HG03342 (cell line): ENCODE data around the gene NANS.
A peak's percentile ranks its signal among the peaks of the same experiment; 100 is the strongest.
"Not testable (repeated sequence)": the region's sequence is repeated elsewhere in the genome, so short reads cannot be mapped to it uniquely, and the experiment has no call there.

Source experiments
- ATAC-seq: cut with Tn5 transposase; IDR thresholded peaks from one replicate; pipeline ENCODE4 v1.9.1; 2021; ENCODE audit warnings: mild to moderate bottlenecking, moderate library complexity; ENCODE audit not compliant: unreplicated experiment

Gene NANS

GRCh38 chr9:98099346-98099745 lies 42.8 kb downstream of the NANS start:
- no peak for ATAC-seq

DNA sequence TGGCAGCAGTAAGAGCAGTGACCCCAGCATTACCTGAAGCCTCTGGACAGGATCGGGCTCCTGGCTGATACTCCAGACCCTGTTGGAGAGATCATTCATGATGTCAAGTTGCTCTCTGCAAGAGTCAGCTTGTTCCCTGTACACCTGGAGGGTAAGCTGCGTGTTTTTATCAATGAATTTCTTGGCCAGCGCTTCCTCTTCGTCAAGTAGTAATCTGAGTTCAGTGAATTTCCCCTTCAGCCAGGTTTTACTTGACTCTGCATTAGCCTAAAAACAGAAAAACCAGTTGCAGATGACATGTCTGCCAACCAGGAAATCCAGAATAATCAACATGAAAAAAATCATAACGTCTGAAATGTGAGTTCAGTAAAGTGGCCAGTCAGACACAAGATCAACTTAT lies 43.4 kb downstream of the NANS start:
- no peak for ATAC-seq

DNA sequence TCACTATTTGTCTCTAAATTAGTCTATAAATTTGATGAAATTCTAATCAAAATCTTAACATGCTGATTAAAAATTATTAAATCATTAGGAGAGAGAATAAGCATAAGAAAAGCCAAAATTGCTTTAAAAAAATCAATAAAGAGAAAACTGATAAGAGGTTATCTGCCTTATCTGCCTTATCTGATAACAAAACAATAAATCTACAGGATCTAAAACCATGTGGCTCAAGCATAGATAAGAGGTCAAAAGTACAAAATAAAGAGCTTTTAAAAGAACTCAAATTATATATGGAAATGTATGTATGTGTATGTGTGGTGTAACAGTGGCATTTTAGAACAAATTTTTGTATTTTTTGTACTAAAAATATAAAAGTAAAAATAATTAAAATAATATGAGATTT lies 43.9 kb downstream of the NANS start:
- no peak for ATAC-seq

- no peak for ATAC-seq
These were observed 44.9 kb downstream of the NANS start for GRCh38 chr9:98101416-98101815.

DNA sequence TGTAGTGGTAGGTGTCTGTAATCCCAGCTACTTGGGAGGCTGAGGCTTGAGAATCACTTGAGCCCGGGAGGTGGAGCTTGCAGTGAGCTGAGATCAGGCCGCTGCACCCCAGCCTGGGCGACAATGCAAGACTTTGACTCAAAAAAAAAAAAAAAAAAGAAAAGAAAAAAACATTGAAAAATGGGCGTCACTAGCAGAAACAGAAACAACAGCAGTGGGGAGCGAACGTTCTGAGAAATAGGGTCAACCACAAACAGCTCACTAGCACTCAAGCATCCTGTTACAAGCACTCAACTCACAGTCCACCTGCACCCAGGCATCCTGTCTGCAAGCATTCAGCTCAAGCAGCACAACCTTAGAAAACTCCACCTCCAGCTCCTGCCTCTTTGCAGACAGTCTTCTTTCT lies 45.3 kb downstream of the NANS start:
- ATAC-seq = peak; percentile 96

- no peak for ATAC-seq
These were observed 47.9 kb downstream of the NANS start for GRCh38 chr9:98104445-98104881.

DNA sequence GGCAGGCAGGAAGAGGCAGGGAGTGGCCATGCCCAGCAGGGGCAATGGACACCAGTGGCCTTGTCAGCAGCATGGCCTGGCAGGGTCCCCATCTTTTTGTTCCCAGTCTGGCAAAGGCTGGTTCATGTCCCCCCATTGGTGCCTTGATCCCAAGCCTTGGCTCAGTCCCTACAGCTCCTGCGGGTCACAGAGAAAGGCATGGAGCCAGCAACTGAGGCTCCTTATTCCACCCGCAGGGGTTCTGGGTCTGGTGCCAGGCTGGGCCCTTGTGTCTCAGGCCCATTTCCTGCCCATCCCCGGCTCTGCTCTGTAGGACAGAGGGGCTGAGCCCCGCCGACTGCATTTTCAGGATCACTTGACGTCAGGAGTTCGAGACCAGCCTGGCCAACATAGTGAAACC lies 48.5 kb downstream of the NANS start:
- no peak for ATAC-seq

GRCh38 chr9:98107926-98108325 lies 51.4 kb downstream of the NANS start:
- peak; percentile 13 for ATAC-seq

- ATAC-seq = peak; percentile 75
These were observed 52.0 kb downstream of the NANS start for GRCh38 chr9:98108531-98109031.

- no peak for ATAC-seq
These were observed 52.5 kb downstream of the NANS start for GRCh38 chr9:98109052-98109451.

DNA sequence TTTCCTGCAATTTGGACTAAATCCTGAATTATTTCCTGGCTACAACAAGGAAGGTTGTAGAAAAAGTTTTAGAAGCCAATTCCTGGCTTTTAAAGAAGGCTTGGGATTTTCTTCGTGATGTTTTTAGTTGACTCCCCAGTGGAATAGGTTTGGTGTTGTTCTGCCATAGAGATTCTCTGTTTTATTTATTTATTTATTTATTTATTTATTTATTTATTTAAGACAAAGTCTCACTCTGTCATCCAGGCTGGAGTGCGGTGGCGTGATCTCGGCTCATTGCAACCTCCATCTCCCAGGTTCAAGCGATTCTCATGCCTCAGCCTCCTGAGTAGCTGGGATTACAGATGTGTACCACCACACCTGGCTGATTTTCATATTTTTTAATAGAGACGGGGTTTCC lies 60.6 kb downstream of the NANS start:
- ATAC-seq = not testable (repeated sequence)

DNA sequence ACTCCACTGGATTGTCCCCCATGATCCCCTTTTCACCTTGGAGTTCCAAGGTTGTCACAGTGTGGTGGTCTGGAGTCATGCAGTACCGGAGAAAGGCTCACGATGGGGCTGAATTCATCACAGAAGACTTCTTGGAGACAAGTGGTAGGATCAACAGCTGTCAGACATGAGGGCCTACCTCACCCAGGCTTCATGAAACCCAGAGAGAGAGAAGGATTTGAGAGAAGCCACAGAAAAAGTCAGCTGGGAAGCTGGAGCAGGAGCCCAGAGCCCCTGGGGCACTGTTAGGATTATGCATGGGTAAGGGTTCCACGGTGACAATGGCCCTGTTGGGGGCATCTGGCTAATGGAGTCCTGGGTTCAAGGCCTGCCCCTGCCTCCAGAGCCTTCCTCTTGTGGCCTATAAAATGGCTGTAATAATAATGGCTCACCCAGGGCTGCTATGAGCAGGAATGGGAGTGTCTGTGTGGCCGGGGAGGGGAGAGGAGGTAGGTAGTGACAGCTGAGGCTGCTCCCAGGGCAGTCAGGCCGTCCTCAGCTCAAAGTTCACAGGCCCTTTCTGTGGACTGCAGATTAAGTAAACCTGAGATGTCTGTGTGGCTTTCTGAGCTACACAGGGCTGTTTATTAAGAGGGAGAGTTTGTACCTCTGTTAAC lies 61.6 kb downstream of the NANS start:
- peak; percentile 41 for ATAC-seq

- peak; percentile 61 for ATAC-seq
These were observed 62.4 kb downstream of the NANS start, which contains the start of gene TRIM14 for GRCh38 chr9:98118640-98119601. Gene TRIM14, minus strand, starts transcription at chr9:98119222. Its CDS starts 34 bp downstream, at chr9:98119188.

DNA sequence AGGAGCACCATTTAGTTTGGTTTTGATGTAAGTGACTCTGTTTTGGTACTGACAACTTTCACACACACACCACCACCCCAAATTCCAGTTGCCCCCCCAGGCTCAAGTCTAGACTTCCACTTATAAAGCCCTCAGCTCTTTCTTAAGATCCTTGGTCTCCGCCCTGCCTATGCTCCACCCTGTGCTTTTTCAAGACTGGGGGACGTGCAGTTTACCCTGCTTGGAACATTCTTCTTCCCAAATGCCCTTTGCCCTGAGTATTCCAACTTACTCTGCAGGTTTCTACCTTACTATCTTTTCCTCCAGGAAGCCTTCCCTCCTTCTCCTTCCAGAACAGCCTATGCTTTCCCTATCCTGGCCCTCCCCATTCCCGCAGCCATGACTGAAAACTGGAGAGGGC lies 63.9 kb downstream of the NANS start:
- no peak for ATAC-seq

GRCh38 chr9:98121058-98121457 lies 64.5 kb downstream of the NANS start:
- ATAC-seq = no peak

DNA sequence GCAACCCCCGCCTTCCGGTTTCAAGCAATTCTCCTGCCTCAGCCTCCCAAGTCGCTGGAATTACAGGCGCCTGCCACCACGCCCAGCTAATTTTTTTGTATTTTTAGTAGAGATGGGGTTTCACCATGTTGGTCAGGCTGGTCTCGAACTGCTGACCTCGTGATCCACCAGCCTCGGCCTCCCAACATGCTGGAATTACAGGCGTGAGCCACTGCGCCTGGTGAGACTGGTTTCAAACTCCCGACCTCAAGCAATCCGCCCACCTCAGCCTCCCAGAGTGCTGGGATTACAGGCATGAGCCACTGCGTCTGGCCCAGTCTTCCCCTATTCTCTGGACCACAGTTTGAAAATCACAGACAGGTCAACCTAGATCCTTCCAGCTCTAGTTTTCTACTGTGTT lies 67.6 kb downstream of the NANS start:
- not testable (repeated sequence) for ATAC-seq

- ATAC-seq = no peak
These were observed 68.3 kb downstream of the NANS start for GRCh38 chr9:98124637-98125426.

DNA sequence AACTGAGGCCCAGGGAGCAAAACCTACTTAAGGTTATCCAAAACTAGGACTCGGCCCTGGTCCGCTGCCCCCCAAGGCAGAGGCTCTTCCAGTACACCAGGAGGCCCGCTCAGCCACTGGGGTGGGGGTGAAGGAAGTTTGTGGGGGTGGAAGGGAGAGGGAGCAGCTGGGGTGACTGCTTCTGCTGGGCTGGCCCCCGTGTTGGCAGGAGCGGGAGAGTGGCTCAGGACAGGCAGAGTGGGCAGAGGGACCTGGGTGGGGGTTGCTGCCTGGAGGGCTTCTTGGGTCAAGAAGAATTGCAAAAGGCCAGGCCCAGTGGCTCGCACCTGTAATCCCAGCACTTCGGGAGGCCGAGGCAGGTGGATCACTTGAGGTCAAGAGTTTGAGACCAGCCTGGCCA lies 70.7 kb downstream of the NANS start:
- ATAC-seq = no peak

GRCh38 chr9:98128316-98128715 lies 71.8 kb downstream of the NANS start:
- ATAC-seq = no peak

- peak; percentile 86 for ATAC-seq
These were observed 72.9 kb downstream of the NANS start for GRCh38 chr9:98129451-98129881.

DNA sequence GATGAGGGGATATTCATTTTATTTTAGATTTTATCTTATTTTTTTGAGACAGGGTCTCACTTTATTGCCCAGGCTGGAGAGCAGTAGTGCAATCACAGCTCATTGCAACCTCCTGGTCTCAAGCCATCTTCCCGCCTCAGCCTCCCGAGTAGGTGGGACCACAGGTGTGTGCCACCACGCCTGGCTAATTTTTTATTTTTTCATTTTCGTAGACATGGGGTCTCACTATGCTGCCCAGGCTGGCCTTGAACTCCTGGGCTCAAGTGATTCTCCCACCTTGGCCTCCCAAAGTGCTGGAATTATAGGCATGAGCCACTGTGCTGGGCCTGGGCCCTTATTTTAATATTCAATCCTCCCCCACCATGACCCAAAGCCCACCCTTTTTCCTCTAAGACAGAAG lies 73.5 kb downstream of the NANS start:
- not testable (repeated sequence) for ATAC-seq
